Measurements from ENCODE around the gene FAR2.

Gene FAR2

DNA sequence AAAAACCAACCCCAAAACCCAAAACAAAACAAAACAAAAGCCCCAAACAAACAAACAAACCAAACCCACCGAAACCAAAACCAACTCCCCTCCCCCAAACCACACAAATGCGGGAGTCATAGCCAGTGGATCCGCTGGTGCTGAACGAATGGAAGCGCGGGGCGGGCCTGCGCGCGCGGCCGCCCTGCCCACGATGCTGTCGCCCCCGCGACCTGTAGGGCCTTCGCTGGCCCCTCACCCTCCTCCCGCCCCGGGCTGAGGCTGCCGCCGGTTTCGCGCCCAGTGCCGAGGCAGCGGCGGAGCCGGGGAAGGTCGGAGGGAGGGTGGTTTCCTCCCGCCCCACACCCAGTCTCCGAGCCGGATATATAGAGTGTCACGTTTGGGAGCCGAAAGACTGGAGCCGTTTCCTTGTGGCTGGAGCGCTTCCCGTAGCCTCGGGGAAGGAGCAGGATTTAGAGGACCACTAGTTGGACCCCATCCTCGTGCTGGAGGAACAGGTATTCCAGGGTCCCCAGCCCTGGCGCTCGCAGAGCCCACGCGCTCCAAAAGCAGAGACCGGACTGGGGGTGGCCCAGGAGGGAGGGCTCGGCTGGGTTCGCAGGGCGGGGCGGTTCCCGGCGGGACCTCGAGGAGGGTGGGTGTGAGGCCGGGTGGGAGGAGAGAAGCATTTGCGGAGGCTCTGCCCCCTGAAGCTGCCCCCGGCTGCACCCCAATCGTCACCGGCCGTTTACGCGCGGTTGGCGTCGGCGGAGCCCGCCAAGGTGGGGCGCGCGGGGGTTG is at the start of gene FAR2:
FAR2 (plus strand) TSS at position 368 of the 780 bp plus-strand sequence. CDS start 121,172 bp downstream, outside the sequence.
- DNase-seq (ENCODE audit: low read depth) = no peak

DNA sequence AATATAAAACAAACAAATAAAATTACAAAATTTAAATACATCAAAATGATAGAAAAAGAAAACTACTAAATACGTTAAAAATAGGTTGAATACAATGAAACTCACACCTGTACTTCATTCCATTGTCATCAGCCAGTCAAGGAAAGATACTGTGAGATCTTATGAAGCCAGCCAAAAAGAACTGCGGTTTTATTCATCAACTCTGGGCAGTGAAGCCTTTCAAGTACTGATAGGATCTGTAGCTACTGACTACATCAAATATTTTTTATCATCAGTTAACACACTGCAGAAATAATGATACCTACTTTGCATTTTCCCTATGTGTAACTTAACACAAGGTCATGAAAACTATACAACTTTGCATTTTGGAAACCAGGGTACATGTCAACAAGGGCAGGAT is 46.3 kb upstream of the FAR2 start:
- TF ChIP-seq, protein P1, sequence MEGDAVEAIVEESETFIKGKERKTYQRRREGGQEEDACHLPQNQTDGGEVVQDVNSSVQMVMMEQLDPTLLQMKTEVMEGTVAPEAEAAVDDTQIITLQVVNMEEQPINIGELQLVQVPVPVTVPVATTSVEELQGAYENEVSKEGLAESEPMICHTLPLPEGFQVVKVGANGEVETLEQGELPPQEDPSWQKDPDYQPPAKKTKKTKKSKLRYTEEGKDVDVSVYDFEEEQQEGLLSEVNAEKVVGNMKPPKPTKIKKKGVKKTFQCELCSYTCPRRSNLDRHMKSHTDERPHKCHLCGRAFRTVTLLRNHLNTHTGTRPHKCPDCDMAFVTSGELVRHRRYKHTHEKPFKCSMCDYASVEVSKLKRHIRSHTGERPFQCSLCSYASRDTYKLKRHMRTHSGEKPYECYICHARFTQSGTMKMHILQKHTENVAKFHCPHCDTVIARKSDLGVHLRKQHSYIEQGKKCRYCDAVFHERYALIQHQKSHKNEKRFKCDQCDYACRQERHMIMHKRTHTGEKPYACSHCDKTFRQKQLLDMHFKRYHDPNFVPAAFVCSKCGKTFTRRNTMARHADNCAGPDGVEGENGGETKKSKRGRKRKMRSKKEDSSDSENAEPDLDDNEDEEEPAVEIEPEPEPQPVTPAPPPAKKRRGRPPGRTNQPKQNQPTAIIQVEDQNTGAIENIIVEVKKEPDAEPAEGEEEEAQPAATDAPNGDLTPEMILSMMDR (conservative IDR thresholded peaks at IDR 0.05; ENCODE audit: low read depth, low read length) = no peak
- no peak overlapping the region for H3K4me3 ChIP-seq (ENCODE audit: low read length)
- no peak for DNase-seq (ENCODE audit: low read depth)

More for the DNA sequence above, at the start of gene FAR2:
- peak within 1 kb of the TSS; percentile 80 for H3K4me3 ChIP-seq (ENCODE audit: low read length)
- TF ChIP-seq, protein P1 (conservative IDR thresholded peaks at IDR 0.05; ENCODE audit: low read depth, low read length) = no peak

DNA sequence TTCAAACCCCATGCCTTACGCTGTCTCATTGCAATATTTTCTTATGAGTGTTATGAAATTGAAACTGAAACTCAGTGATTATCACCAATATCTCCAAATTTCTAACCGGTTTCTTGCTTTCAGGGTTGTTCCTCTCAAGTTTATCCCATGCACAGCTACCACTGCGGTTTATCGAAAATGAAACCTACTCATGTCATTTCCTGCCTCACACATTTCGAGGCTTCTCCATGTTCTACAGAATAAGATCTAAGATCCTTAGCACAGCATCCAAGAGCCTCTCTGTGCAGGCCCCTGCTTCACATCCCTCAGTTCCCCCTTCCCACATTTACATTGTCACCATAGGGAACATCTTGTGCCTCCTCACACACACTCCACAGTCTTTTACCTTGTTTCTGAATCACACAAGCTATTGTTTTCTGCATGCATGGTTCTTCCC is 45.5 kb upstream of the FAR2 start:
- no peak overlapping the region for H3K4me3 ChIP-seq (ENCODE audit: low read length)
- no peak for DNase-seq (ENCODE audit: low read depth)
- TF ChIP-seq, protein P1 (conservative IDR thresholded peaks at IDR 0.05; ENCODE audit: low read depth, low read length) = no peak

DNA sequence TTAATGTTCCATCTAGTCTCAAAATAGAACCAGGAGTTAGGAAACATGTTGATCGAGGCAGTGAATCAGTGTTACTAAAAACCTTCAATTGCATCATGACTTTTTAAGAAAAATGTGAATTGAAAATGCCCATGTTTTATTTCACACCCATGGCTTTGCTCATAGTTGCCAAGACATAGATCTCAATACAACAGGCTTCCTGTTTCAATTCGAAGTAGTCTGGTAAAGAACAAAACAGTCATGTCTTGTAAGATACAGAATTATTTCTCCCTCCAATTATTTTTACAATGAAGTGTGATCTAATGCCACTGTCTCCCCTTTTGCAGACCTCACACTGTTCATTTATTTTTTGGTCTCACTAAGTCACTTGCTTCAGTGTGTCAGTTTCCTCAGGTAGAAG is 44.6 kb upstream of the FAR2 start:
- no peak overlapping the region for H3K4me3 ChIP-seq (ENCODE audit: low read length)
- TF ChIP-seq, protein P1 (conservative IDR thresholded peaks at IDR 0.05; ENCODE audit: low read depth, low read length) = no peak
- DNase-seq (ENCODE audit: low read depth) = no peak

DNA sequence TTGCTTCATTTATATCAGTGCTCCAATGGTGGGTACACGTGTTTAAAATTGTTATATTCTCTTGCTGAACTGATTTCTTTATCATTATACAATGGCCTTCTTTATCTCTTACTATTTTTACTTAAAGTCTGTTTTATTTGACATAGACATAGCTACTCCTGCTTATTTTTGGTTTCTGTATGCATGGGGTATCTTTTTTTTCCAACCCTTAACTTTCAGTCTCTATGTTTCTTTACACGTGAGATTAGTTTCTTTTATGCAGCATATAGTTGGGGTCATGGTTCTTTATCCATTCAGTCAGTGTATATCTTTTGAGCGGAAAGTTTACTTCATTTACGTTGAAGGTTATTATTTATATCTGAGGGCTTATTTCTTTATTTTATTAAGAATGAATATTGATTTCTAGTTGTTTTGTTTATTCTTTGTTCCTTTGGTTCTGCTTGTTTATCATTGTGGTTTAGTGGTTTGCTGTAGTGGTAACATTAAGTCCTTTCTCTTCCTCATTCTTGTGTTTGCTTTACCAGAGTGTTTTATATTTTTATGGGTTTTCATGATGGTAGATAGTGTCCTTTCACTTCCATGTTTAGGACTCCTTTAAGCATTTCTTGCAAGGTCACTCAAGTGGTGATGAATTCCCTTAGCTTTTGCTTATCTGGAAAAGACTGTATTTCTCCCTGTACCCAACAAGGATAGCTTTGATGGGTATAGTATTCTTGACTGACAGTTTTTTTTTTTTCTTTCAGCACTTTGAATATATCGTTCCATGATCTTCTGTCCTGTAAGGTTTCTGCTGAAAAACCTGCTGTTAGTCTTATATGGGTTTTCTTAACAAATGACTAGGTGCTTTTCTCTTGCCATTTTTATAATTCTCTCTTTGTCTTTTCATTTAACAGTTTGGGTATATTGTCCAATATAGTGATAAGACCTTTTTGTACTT is 38.3 kb upstream of the FAR2 start:
- TF ChIP-seq, protein P1 (conservative IDR thresholded peaks at IDR 0.05; ENCODE audit: low read depth, low read length) = no peak
- no peak for DNase-seq (ENCODE audit: low read depth)
- H3K4me3 ChIP-seq (ENCODE audit: low read length) = no peak overlapping the region

DNA sequence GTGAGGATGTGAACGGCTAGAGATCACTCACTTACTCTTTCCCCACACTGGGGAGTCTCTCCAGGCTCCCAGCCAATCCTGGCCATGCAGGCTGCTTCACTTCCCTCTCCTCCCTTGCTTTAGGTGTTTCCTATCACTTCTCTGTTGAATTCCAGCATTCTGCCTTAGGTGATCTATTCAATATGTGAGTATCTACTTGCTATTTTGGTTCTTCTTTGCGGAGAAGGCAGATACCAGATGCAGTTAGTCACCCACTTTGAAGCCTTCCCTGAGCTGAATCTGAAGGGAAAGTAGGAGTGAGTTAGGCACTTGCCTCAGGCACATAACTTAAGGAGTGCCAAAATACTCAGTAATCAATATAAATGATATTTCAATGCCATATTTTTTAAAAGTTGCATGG is 36.0 kb upstream of the FAR2 start:
- H3K4me3 ChIP-seq (ENCODE audit: low read length) = no peak overlapping the region
- TF ChIP-seq, protein P1 (conservative IDR thresholded peaks at IDR 0.05; ENCODE audit: low read depth, low read length) = no peak
- no peak for DNase-seq (ENCODE audit: low read depth)

Measured in retinal pigment epithelial cell (primary cell).